HEK293T (cell line): ENCODE measurements around the gene CRB3.

Experiments used
- ARNT ChIP-seq: fragments of 450-650 bp; IDR thresholded peaks from 2 replicates; pipeline ENCODE4 v1.6.1; 2017; ENCODE audit warnings: mild to moderate bottlenecking
- BHLHE40 ChIP-seq: fragments of 450-650 bp; IDR thresholded peaks from 2 replicates; pipeline ENCODE4 v1.6.1; 2016; ENCODE audit warnings: mild to moderate bottlenecking, moderate library complexity, borderline replicate concordance
- ELF4 ChIP-seq: fragments of 450-650 bp; IDR thresholded peaks from 2 replicates; pipeline ENCODE4 v1.6.1; 2017; ENCODE audit warnings: antibody characterized with exemption
- FOXA1 ChIP-seq: fragments of 450-650 bp; IDR thresholded peaks from 2 replicates; pipeline ENCODE4 v1.6.1; 2016; ENCODE audit warnings: mild to moderate bottlenecking
- FOXM1 ChIP-seq: fragments of 450-650 bp; IDR thresholded peaks from 2 replicates; pipeline ENCODE4 v1.6.1; 2017; ENCODE audit warnings: mild to moderate bottlenecking, borderline replicate concordance
- HDGF ChIP-seq: fragments of 450-650 bp; IDR thresholded peaks from 2 replicates; pipeline ENCODE4 v1.6.1; 2017; ENCODE audit warnings: antibody characterized with exemption, borderline replicate concordance
- L3MBTL2 ChIP-seq: fragments of 450-650 bp; conservative IDR thresholded peaks from 2 replicates; pipeline ENCODE4 v1.6.1; 2016; ENCODE audit warnings: mild to moderate bottlenecking
- SP1 ChIP-seq: fragments of 450-650 bp; IDR thresholded peaks from 2 replicates; pipeline ENCODE4 v1.6.1; 2017
- SUZ12 ChIP-seq: fragments of 450-650 bp; IDR thresholded peaks from 2 replicates; pipeline ENCODE4 v1.6.1; 2016; ENCODE audit warnings: mild to moderate bottlenecking
- TARDBP ChIP-seq: fragments of 450-650 bp; IDR thresholded peaks from 2 replicates; pipeline ENCODE4 v1.6.1; 2016
- ZNF384 ChIP-seq: fragments of 450-650 bp; IDR thresholded peaks from 2 replicates; pipeline ENCODE4 v1.6.1; 2016
- TF ChIP-seq, protein P1 (sequence below): fragments of 450-650 bp; IDR thresholded peaks from 2 replicates; pipeline ENCODE4 v1.6.1; 2016

DNA sequence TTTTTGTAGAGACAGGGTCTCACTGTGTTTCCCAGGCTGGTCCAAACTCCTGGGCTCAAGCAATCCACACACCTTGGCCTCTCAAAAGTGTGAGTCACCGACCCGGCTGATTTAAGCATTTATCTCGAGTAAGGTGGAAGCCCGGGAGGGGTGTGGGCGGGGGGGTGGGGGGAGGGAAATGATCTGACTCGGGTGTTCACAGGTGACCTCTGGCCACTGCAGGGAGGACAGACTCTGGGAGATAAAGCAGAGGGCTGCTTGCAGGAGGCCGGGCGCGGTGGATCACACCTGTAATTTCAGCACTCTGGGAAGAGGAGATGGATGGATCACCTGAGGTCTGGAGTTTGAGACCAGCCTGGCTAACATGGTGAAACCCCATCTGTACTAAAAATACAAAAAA lies 9.6 kb downstream of the CRB3 start:
- TF ChIP-seq HDGF (no peak), ARNT (no peak), FOXM1 (no peak), TARDBP (no peak), FOXA1 (no peak), SUZ12 (no peak), L3MBTL2 (no peak), SP1 (no peak), BHLHE40 (no peak), ELF4 (no peak), ZNF384 (no peak)
- TF ChIP-seq, protein P1, sequence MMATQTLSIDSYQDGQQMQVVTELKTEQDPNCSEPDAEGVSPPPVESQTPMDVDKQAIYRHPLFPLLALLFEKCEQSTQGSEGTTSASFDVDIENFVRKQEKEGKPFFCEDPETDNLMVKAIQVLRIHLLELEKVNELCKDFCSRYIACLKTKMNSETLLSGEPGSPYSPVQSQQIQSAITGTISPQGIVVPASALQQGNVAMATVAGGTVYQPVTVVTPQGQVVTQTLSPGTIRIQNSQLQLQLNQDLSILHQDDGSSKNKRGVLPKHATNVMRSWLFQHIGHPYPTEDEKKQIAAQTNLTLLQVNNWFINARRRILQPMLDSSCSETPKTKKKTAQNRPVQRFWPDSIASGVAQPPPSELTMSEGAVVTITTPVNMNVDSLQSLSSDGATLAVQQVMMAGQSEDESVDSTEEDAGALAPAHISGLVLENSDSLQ = no peak
